Thymus (tissue), 11 donors: ENCODE data around the gene PMAIP1. TPM values are rescaled to one million over a fixed set of nuclear protein-coding genes. Genes with fewer than 3 reads are reported as not detected.

Experiments
- DNase-seq, 9 donors: peaks; one replicate each; pipeline ENCODE4 v3.0.0-alpha.2; 2013; ENCODE audit warnings: low spot score in 9 of 9, low read depth in 6 of 9, missing footprints in 1 of 9
- H3K27ac ChIP-seq, 2 donors: one replicate each; pipeline ENCODE4 v1.5.1; 2013; ENCODE audit warnings: control low read depth in 1 of 2, low read depth in 1 of 2, low read length in 1 of 2, mild to moderate bottlenecking in 1 of 2, moderate library complexity in 1 of 2
- H3K27me3 ChIP-seq, 2 donors: one replicate each; pipeline ENCODE4 v1.5.1; 2013; ENCODE audit warnings: low read length in 1 of 2; ENCODE audit not compliant: control insufficient read depth in 2 of 2, insufficient read depth in 1 of 2
- H3K36me3 ChIP-seq, 2 donors: one replicate each; pipeline ENCODE4 v1.5.1; 2013; ENCODE audit warnings: low read length in 1 of 2, mild to moderate bottlenecking in 1 of 2, moderate library complexity in 1 of 2; ENCODE audit not compliant: control insufficient read depth in 2 of 2, insufficient read depth in 2 of 2
- H3K4me1 ChIP-seq, 2 donors: one replicate each; pipeline ENCODE4 v1.5.1; 2013; ENCODE audit warnings: low read length in 2 of 2; ENCODE audit not compliant: control insufficient read depth in 2 of 2, insufficient read depth in 2 of 2
- H3K4me3 ChIP-seq, 2 donors: one replicate each; pipeline ENCODE4 v1.5.1; 2013; ENCODE audit warnings: low read length in 2 of 2, control low read depth in 1 of 2, mild to moderate bottlenecking in 1 of 2
- H3K9me3 ChIP-seq, 2 donors: one replicate each; pipeline ENCODE4 v1.5.1; 2013; ENCODE audit warnings: low read length in 1 of 2, mild to moderate bottlenecking in 1 of 2; ENCODE audit not compliant: control insufficient read depth in 2 of 2, insufficient read depth in 1 of 2
- WGBS: extraction: QIAGEN DNeasy Blood & Tissue Kit; methylation state at CpG from one replicate; pipeline ENCODE4 v1.1.7; 2013; 5-methylcytosine and 5-hydroxymethylcytosine counted together
- polyA plus RNA-seq: library from polyadenylated mRNA; stranded (reverse); fragments of 200-250 nt; gene quantifications from one replicate; pipeline ENCODE4 v1.2.3, GENCODE V29; 2013
- total RNA-seq: library from RNA; stranded (reverse); fragments of 120-200 nt; gene quantifications from one replicate; pipeline ENCODE4 v1.2.4, GENCODE V29; 2013
- donor health status: healthy.

PMAIP1 gene
- total and polyA plus RNA-seq, 2 donors = 14.5 to 20.0 TPM

DNA sequence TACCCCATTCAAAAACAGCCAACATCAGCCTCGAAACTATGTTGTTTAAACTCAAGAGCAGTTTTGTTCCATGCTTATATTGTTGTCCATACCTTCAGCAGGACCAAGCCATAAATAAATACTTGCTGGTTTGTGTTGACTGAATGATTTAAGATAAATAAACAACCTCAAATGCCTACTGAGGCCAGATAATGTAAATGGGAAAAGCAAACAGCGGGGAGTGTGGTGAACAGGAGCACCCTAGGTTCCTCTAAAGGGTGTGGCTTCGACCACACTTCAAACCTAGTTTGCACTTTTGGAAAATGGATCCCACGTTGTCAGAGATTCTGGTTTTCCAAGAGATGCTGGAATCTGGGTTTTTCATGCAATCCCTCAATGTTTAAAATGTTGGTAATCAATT lies 1.7 kb upstream of the PMAIP1 start:
- Histone ChIP-seq H3K27me3 (peaks cover 0 to 33% of the 10 kb centered on the region in 2 donors), H3K27ac (no peak overlapping the region), H3K36me3 (peaks cover 0 to 7% of the 10 kb centered on the region in 2 donors), H3K4me1 (peaks cover 3 to 8% of the 10 kb centered on the region in 2 donors), H3K4me3 (no peak overlapping the region), H3K9me3 (no peaks in the 10 kb centered on the region)
- WGBS = 91% methylated on average over 4 of the region's 4 CpGs
- DNase-seq = no peak

DNA sequence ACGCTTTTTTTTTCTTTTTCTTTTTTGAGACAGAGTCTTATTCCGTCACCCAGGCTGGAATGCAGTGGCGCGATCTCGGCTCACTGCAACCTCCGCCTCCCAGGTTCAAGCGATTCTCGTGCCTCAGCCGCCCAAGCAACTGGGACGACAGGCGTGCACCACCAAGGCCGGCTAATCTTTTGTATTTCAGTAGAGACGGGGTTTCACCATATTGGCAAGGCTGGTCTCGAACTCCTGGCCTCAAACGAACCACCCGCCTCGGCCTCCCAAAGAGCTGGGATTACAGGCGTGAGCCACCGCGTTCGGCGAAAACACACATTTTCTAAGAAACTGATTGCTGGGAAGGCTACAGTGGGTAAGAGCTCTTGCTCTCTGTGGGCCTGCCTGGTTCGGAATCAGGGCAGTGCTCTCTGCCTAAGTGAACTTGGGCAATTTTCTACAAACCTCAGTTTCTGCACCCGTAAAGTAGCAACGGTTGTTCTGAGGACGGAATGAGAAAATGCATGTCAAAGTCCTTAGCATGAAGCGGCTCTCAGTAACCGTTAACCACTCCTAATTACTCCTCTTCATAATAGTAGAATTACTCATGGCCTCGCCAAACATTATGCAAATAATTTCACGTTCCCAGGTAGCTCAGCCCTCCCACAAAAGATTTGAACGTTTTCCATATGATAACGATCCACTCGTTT lies 1.0 kb upstream of the PMAIP1 start:
- Histone ChIP-seq H3K36me3 (peaks cover 0 to 9% of the 10 kb centered on the region in 2 donors), H3K27me3 (peaks cover 0 to 33% of the 10 kb centered on the region in 2 donors), H3K9me3 (no peaks in the 10 kb centered on the region), H3K27ac (no peak overlapping the region), H3K4me3 (peak overlapping the region; percentile 81 to 94), H3K4me1 (peaks cover 3 to 8% of the 10 kb centered on the region in 2 donors)
- 79% methylated on average over 33 of the region's 33 CpGs for WGBS
- no peak for DNase-seq

DNA sequence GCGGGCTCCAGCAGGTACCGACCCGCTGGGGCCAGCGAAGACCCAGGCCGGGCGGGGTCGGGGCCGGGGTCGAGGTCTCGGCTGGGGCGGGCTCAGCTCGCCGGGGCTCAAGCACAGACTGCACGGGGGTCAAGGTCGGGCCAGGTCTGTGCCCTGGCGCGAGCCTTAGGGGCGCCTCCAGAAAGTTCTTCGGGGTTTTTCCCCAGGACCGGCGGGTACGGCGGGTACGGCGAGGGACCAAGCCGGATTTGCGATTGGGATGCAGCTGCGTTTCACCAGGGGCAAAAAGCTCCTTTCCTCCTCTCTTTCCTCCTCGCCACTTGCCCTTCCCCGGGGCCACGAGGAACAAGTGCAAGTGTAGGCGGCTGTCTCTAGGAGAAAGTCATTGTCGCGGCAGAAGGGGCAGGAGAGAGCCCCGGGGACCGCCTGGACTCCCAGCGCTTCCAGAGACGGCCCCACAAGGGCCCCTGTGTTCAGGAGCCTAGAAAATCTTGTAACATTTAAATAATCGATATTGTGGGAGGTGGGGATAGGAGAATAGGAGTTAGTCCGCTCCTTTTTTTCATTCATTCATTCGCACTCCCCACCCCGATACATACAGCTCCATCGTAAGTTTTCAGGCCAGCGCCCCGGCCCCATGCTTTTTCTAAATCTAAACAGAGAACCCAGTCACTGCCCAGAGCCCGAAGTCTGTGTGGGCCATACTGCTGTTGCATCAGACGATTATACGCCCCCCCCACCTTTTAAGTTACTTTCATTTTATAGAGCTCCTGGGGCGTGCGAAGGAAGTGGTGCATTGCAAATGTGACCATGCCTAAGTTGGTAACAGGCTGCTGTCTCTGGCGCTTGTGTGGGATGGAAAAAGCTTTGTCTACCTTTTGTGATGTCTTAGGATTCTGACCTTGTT lies 679 bp downstream of the PMAIP1 start:
- DNase-seq = peak in 6 of 9 donors; percentile 46 to 86 (median 66)
- peak overlapping the region; percentile 81 to 94 for H3K4me3 ChIP-seq
- under 1% methylated on average over 51 of the region's 51 CpGs for WGBS
- peaks cover 0 to 33% of the 10 kb centered on the region in 2 donors for H3K27me3 ChIP-seq
- peak overlapping the region; percentile 73 to 88 for H3K27ac ChIP-seq
- H3K4me1 ChIP-seq = peaks cover 13 to 19% of the 10 kb centered on the region in 2 donors
- no peaks in the 10 kb centered on the region for H3K9me3 ChIP-seq
- peaks cover 0 to 9% of the 10 kb centered on the region in 2 donors for H3K36me3 ChIP-seq

DNA sequence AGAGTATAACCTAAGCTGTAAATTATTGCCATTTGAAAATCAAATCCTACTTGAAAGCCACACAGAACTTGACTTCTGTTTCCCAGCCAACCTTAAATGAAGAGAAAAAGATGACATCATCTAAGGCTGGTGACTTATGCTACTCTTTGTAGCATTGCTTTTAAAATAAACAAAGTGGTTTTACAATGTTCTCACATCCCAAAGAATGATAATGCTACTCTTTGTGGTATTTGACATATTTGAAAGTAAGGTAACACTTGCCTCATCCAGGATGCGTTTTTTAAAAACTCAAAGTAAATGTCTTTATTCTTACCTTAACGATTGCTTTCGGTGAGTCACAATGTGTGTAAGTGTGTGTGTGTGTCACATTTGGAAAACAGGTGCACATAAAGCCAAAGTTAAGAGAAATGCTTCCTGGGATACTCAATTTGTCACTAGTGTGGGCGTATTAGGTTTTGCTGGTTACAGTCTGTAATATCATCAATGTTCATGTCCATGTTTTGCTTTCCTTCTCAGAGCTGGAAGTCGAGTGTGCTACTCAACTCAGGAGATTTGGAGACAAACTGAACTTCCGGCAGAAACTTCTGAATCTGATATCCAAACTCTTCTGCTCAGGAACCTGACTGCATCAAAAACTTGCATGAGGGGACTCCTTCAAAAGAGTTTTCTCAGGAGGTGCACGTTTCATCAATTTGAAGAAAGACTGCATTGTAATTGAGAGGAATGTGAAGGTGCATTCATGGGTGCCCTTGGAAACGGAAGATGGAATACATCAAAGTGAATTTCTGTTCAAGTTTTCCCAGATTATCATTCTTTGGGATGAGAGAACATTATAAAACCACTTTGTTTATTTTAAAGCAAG lies 2.6 kb downstream of the PMAIP1 start:
- Histone ChIP-seq H3K36me3 (peaks cover 0 to 9% of the 10 kb centered on the region in 2 donors), H3K27ac (no peak overlapping the region), H3K4me3 (no peak overlapping the region), H3K4me1 (peaks cover 18 to 28% of the 10 kb centered on the region in 2 donors), H3K9me3 (no peaks in the 10 kb centered on the region), H3K27me3 (peaks cover 0 to 30% of the 10 kb centered on the region in 2 donors)
- DNase-seq = peak in 1 of 9 donors; percentile 40
- WGBS = 87% methylated on average over 8 of the region's 8 CpGs

DNA sequence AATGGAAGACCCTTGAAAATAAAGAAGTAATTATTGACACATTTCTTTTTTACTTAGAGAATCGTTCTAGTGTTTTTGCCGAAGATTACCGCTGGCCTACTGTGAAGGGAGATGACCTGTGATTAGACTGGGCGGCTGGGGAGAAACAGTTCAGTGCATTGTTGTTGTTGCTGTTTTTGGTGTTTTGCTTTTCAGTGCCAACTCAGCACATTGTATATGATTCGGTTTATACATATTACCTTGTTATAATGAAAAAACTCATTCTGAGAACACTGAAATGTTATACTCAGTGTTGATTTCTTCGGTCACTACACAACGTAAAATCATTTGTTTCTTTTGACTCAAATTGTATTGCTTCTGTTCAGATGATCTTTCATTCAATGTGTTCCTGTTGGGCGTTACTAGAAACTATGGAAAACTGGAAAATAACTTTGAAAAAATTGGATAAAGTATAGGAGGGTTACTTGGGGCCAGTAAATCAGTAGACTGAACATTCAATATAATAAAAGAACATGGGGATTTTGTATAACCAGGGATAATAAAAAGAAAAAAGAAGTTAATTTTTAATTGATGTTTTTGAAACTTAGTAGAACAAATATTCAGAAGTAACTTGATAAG lies 3.3 kb downstream of the PMAIP1 start:
- Histone ChIP-seq H3K4me1 (peaks cover 18 to 33% of the 10 kb centered on the region in 2 donors), H3K4me3 (no peak overlapping the region), H3K9me3 (no peaks in the 10 kb centered on the region), H3K36me3 (peaks cover 0 to 9% of the 10 kb centered on the region in 2 donors), H3K27me3 (peaks cover 0 to 24% of the 10 kb centered on the region in 2 donors), H3K27ac (no peak overlapping the region)
- DNase-seq = no peak
- WGBS = 93% methylated on average over 8 of the region's 8 CpGs

DNA sequence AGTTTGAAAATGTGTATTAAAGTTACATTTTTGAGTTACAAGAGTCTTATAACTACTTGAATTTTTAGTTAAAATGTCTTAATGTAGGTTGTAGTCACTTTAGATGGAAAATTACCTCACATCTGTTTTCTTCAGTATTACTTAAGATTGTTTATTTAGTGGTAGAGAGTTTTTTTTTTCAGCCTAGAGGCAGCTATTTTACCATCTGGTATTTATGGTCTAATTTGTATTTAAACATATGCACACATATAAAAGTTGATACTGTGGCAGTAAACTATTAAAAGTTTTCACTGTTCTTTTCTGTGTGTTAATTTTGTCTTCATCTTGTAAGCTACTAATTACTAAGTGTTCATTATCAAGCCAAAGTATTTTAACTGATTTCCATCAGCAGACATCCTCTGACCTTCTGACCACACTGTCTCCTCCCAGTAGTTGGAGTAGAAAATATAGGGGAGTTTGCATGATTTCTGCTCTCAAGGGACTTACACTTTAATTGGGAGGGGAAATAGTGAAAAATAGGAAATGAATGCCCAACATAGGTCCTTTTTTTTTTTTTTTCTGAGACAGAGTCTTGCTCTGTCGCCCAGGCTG lies 4.3 kb downstream of the PMAIP1 start:
- Histone ChIP-seq H3K27me3 (peaks cover 0 to 14% of the 10 kb centered on the region in 2 donors), H3K4me1 (peaks cover 18 to 35% of the 10 kb centered on the region in 2 donors), H3K9me3 (no peaks in the 10 kb centered on the region), H3K27ac (peak overlapping the region; percentile 5 to 73), H3K36me3 (peaks cover 0 to 9% of the 10 kb centered on the region in 2 donors), H3K4me3 (no peak overlapping the region)
- WGBS = 88% methylated on average over 1 of the region's 1 CpG
- DNase-seq = no peak

DNA sequence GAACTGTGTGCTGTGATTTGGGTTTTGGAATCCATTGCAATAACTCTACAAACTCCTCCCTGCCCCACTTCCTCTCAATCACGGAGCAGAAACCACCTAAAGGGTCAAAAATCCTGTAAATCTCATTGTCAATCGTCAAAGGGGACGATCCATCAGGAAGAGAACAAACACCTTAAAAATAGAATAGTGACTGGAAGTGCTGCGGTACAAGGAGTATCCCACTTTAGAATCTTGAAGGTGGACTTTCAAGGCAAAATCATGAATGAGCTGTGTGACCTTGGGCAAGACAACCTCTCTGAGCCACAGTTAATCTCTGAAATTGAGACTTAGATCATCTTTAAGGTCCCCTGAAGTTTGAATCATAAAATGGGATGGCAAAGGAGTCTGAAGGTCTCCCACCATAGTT lies 5.9 kb downstream of the PMAIP1 start:
- 90% methylated on average over 4 of the region's 4 CpGs for WGBS
- no peak overlapping the region for H3K4me3 ChIP-seq
- DNase-seq = no peak
- no peaks in the 10 kb centered on the region for H3K27me3 ChIP-seq
- H3K4me1 ChIP-seq = peaks cover 18 to 33% of the 10 kb centered on the region in 2 donors
- H3K9me3 ChIP-seq = no peaks in the 10 kb centered on the region
- H3K36me3 ChIP-seq = peaks cover 0 to 9% of the 10 kb centered on the region in 2 donors
- H3K27ac ChIP-seq = no peak overlapping the region

DNA sequence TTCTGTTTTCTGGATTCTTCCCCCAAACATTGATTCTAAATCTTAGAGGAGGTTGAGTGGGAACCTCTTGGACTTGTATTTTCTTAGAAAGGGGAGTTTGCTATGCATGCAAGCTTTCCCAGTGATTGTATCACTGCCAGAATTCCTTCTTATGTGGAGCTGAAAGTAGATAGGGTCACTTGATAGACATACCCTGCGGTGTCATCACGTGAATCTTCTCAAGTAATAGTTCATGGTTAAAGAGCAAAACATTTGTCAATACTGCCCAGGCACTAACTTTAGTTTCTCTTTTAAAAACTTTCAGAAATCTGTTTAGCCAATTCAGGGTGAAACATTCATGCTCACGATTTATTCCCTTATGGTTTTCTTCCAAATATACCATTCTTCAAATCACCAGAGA lies 6.4 kb downstream of the PMAIP1 start:
- Histone ChIP-seq H3K4me1 (peaks cover 15 to 33% of the 10 kb centered on the region in 2 donors), H3K27me3 (no peaks in the 10 kb centered on the region), H3K27ac (no peak overlapping the region), H3K4me3 (no peak overlapping the region), H3K36me3 (peaks cover 0 to 9% of the 10 kb centered on the region in 2 donors), H3K9me3 (no peaks in the 10 kb centered on the region)
- DNase-seq = no peak
- 88% methylated on average over 3 of the region's 3 CpGs for WGBS
